ENCODE measurements around the gene NDUFS3. TPM values are rescaled to one million over a fixed set of nuclear protein-coding genes. Genes with fewer than 3 reads are reported as not detected.

Gene NDUFS3
- total RNA-seq, 1 donor from 2014 or later: 350 TPM

GRCh38 chr11:47587039-47587716 is 8.3 kb downstream of the NDUFS3 start:
- ATAC-seq (ENCODE audit: poor library complexity) (no peak), DNase-seq (no peak)
- intact Hi-C loops (cut with DNase I): no loop called here

- intact Hi-C loops (cut with DNase I): no loop called here
- ATAC-seq (ENCODE audit: poor library complexity) (peak; percentile 56), DNase-seq (peak; percentile 78)
Measured at GRCh38 chr11:47587723-47588326, 9.0 kb downstream of the NDUFS3 start.

GRCh38 chr11:47589118-47589517 is 10.2 kb downstream of the NDUFS3 start:
- ATAC-seq (ENCODE audit: poor library complexity): no peak
- DNase-seq: no peak
- intact Hi-C loops (cut with DNase I): no loop called here

GRCh38 chr11:47589584-47589976 is 10.7 kb downstream of the NDUFS3 start:
- intact Hi-C loops (cut with DNase I): no loop called here
- ATAC-seq (ENCODE audit: poor library complexity): no peak
- no peak for DNase-seq

GRCh38 chr11:47589977-47590861 is 11.3 kb downstream of the NDUFS3 start:
- DNase-seq (no peak), ATAC-seq (ENCODE audit: poor library complexity) (no peak)
- intact Hi-C loops (cut with DNase I): no loop called here

GRCh38 chr11:47591764-47592163 is 12.9 kb downstream of the NDUFS3 start:
- ATAC-seq (ENCODE audit: poor library complexity) (no peak), DNase-seq (no peak)
- intact Hi-C loops (cut with DNase I): no loop called here

- intact Hi-C loops (cut with DNase I): no loop called here
- ATAC-seq (ENCODE audit: poor library complexity): no peak
Measured at GRCh38 chr11:47592251-47592650, 13.4 kb downstream of the NDUFS3 start.

GRCh38 chr11:47592970-47593369 is 14.1 kb downstream of the NDUFS3 start:
- no peak for ATAC-seq (ENCODE audit: poor library complexity)

More at GRCh38 chr11:47592251-47592650, 13.4 kb downstream of the NDUFS3 start:
- no peak for DNase-seq

GRCh38 chr11:47593492-47593933 is 14.6 kb downstream of the NDUFS3 start:
- ATAC-seq (ENCODE audit: poor library complexity): no peak
- intact Hi-C loops (cut with DNase I): no loop called here

More at GRCh38 chr11:47592970-47593369, 14.1 kb downstream of the NDUFS3 start:
- intact Hi-C loops (cut with DNase I): no loop called here
- no peak for DNase-seq

GRCh38 chr11:47593934-47594855 is 15.3 kb downstream of the NDUFS3 start, which contains the start of gene C1QTNF4:
C1QTNF4 (minus strand) TSS chr11:47594411; CDS start chr11:47590810, 3,601 bp downstream.
- intact Hi-C loops (cut with DNase I): no loop called here
- DNase-seq (no peak), ATAC-seq (ENCODE audit: poor library complexity) (no peak)

More at GRCh38 chr11:47593492-47593933, 14.6 kb downstream of the NDUFS3 start:
- DNase-seq: no peak

GRCh38 chr11:47595029-47595428 is 16.2 kb downstream of the NDUFS3 start:
- peak; percentile 61 for DNase-seq
- intact Hi-C loops (cut with DNase I): no loop called here
- peak; percentile 94 for ATAC-seq (ENCODE audit: poor library complexity)

- DNase-seq (no peak), ATAC-seq (ENCODE audit: poor library complexity) (no peak)
- intact Hi-C loops (cut with DNase I): no loop called here
Measured at GRCh38 chr11:47595967-47596366, 17.1 kb downstream of the NDUFS3 start.

- intact Hi-C loops (cut with DNase I): loop anchor here (10.0 kb wide), 1 partner anchor 95 kb away; no protein-coding TSS in a partner anchor
- DNase-seq (no peak), ATAC-seq (ENCODE audit: poor library complexity) (no peak)
Measured at GRCh38 chr11:47599902-47600301, 21.0 kb downstream of the NDUFS3 start.

GRCh38 chr11:47603295-47603694 is 24.4 kb downstream of the NDUFS3 start:
- ATAC-seq (ENCODE audit: poor library complexity) (no peak), DNase-seq (no peak)
- intact Hi-C loops (cut with DNase I): loop anchor here (10.0 kb wide), 1 partner anchor 98 kb away; no protein-coding TSS in a partner anchor

GRCh38 chr11:47605921-47606320 is 27.0 kb downstream of the NDUFS3 start:
- intact Hi-C loops (cut with DNase I): loop anchor here (10.0 kb wide), 1 partner anchor 101 kb away; no protein-coding TSS in a partner anchor
- peak; percentile 53 for ATAC-seq (ENCODE audit: poor library complexity)

GRCh38 chr11:47606731-47607130 is 27.9 kb downstream of the NDUFS3 start:
- ATAC-seq (ENCODE audit: poor library complexity): peak; percentile 81
- intact Hi-C loops (cut with DNase I): loop anchor here (10.0 kb wide), 1 partner anchor 102 kb away; no protein-coding TSS in a partner anchor
- DNase-seq: no peak

More at GRCh38 chr11:47605921-47606320, 27.0 kb downstream of the NDUFS3 start:
- DNase-seq: no peak

GRCh38 chr11:47607380-47607779 is 28.5 kb downstream of the NDUFS3 start:
- intact Hi-C loops (cut with DNase I): loop anchor here (10.0 kb wide), 1 partner anchor 103 kb away; no protein-coding TSS in a partner anchor
- DNase-seq: peak; percentile 70
- ATAC-seq (ENCODE audit: poor library complexity): peak; percentile 56

GRCh38 chr11:47609675-47610074 is 30.8 kb downstream of the NDUFS3 start:
- intact Hi-C loops (cut with DNase I): loop anchor here (10.0 kb wide), 1 partner anchor 105 kb away; no protein-coding TSS in a partner anchor
- DNase-seq: no peak
- ATAC-seq (ENCODE audit: poor library complexity): no peak

Measured in Right ventricle myocardium superior (tissue), 1 donor.